ENCODE measurements around the gene MYLK2.

- no peak for TF ChIP-seq POLR2A (IDR thresholded peaks at IDR 0.05)
- no peak for TF ChIP-seq EP300 (IDR thresholded peaks at IDR 0.05; ENCODE audit: low read depth)
- no peak for TF ChIP-seq CTCF (IDR thresholded peaks at IDR 0.05)
Measured at GRCh38 chr20:31862506-31862905, 43.4 kb downstream of the MYLK2 start.
